Common myeloid progenitor, CD34-positive (primary cell): Measurements from ENCODE around the gene TBPL1.

ENCODE experiments used
- CTCF ChIA-PET: fragments of 350-600 bp; sonication (Branson Sonifier 250); formaldehyde crosslinking; loops from one replicate; lab custom pipeline; 2021; ENCODE audit warnings: antibody characterized with exemption; lab: Charles Lee
- POLR2A ChIA-PET: fragments of 350-600 bp; sonication (Branson Sonifier 250); formaldehyde crosslinking; loops from one replicate; lab custom pipeline; 2021; ENCODE audit warnings: antibody characterized with exemption; lab: Charles Lee
- DNase-seq, 3 donors: peaks; one replicate each; pipeline versions ENCODE4 v3.0.0 to v3.0.0-alpha.2; 2013
- H3K27ac ChIP-seq, 2 experiments: 1 replicate in 1 of 2; 2 replicates in 1 of 2; pipeline ENCODE4 v1.7.0; 2013; ENCODE audit warnings: inconsistent platforms in 2 of 2, low read length in 2 of 2, mild to moderate bottlenecking in 2 of 2, low read depth in 1 of 2, moderate library complexity in 1 of 2; ENCODE audit not compliant: severe bottlenecking in 2 of 2, insufficient read depth in 1 of 2, poor library complexity in 1 of 2
- H3K27me3 ChIP-seq, 5 experiments: replicated peaks in 2 of 5; 1 replicate in 3 of 5; 2 replicates in 2 of 5; pipeline versions ENCODE4 v1.6.1 to v1.7.0; 2013; ENCODE audit warnings: low read length in 4 of 5, mild to moderate bottlenecking in 2 of 5, moderate library complexity in 2 of 5, inconsistent platforms in 1 of 5; ENCODE audit not compliant: insufficient read depth in 5 of 5, control insufficient read depth in 4 of 5
- H3K36me3 ChIP-seq, 4 experiments: 1 replicate in 2 of 4; 2 replicates in 2 of 4; pipeline versions ENCODE4 v1.6.1 to v1.7.0; 2013; ENCODE audit warnings: low read length in 3 of 4, control low read depth in 1 of 4, mild to moderate bottlenecking in 1 of 4; ENCODE audit not compliant: control insufficient read depth in 4 of 4, insufficient read depth in 4 of 4
- H3K4me1 ChIP-seq, 4 experiments: 1 replicate in 3 of 4; 2 replicates in 1 of 4; pipeline versions ENCODE4 v1.6.1 to v1.7.1; 2013; ENCODE audit warnings: low read length in 3 of 4, mild to moderate bottlenecking in 3 of 4, control low read depth in 1 of 4, inconsistent platforms in 1 of 4, moderate library complexity in 1 of 4; ENCODE audit not compliant: control insufficient read depth in 4 of 4, insufficient read depth in 4 of 4; ENCODE audit errors: control extremely low read depth in 1 of 4
- H3K4me3 ChIP-seq, 7 experiments: 1 replicate in 4 of 7; 2 replicates in 3 of 7; pipeline versions ENCODE4 v1.5.1 to v1.7.0; 2013; ENCODE audit warnings: mild to moderate bottlenecking in 7 of 7, low read length in 6 of 7, moderate library complexity in 6 of 7, inconsistent platforms in 2 of 7, low read depth in 2 of 7, control low read depth in 1 of 7; ENCODE audit not compliant: insufficient read depth in 4 of 7, control insufficient read depth in 1 of 7; ENCODE audit errors: extremely low read depth in 1 of 7
- H3K9me3 ChIP-seq, 5 experiments: 1 replicate in 4 of 5; 2 replicates in 1 of 5; pipeline versions ENCODE4 v1.6.1 to v1.7.1; 2013; ENCODE audit warnings: low read length in 4 of 5, mild to moderate bottlenecking in 2 of 5, inconsistent platforms in 1 of 5, low read depth in 1 of 5, moderate library complexity in 1 of 5; ENCODE audit not compliant: control insufficient read depth in 4 of 5, insufficient read depth in 2 of 5; ENCODE audit errors: control extremely low read depth in 1 of 5
- WGBS: methylation state at CpG from one replicate; pipeline ENCODE4 v1.1.5; 2013; ENCODE audit not compliant: insufficient coverage; 5-methylcytosine and 5-hydroxymethylcytosine counted together

Gene TBPL1

GRCh38 chr6:133957227-133957626 is 4.2 kb downstream of the TBPL1 start:
- ChIA-PET CTCF (interaction anchor here (1.1 to 2.0 kb wide), 3 partner anchors 16 to 104 kb away, joined by 4 to 11 read pairs (median 5); no protein-coding TSS in a partner anchor), POLR2A (no interaction called here)
- Histone ChIP-seq H3K36me3 (no peaks in the 10 kb centered on the region), H3K9me3 (no peaks in the 10 kb centered on the region), H3K4me1 (peaks cover 13 to 33% (median 21%) of the 10 kb centered on the region in 4 experiments), H3K4me3 (no peak overlapping the region), H3K27me3 (no peaks in the 10 kb centered on the region), H3K27ac (peak overlapping the region in 1 of 2 experiments; percentile 78)
- no peak for DNase-seq
- WGBS: 96% methylated on average over 3 of the region's 4 CpGs

GRCh38 chr6:133957780-133958242 is 4.8 kb downstream of the TBPL1 start:
- Histone ChIP-seq H3K27me3 (no peaks in the 10 kb centered on the region), H3K9me3 (no peaks in the 10 kb centered on the region), H3K4me3 (no peak overlapping the region), H3K27ac (peak overlapping the region in 1 of 2 experiments; percentile 78), H3K4me1 (peaks cover 13 to 30% (median 19%) of the 10 kb centered on the region in 4 experiments), H3K36me3 (no peaks in the 10 kb centered on the region)
- ChIA-PET CTCF (interaction anchor here (0.8 to 2.0 kb wide), 8 partner anchors 12 to 104 kb away, joined by 3 to 11 read pairs (median 4); no protein-coding TSS in a partner anchor), POLR2A (interaction anchor here (0.7 kb wide), 1 partner anchor 9 kb away, joined by 3 read pairs; no protein-coding TSS in a partner anchor)
- WGBS: 58% methylated on average over 2 of the region's 2 CpGs
- DNase-seq: peak; percentile 18 to 70 (median 56)

GRCh38 chr6:133958791-133959190 is 5.8 kb downstream of the TBPL1 start:
- peaks cover 10 to 30% (median 16%) of the 10 kb centered on the region in 4 experiments for H3K4me1 ChIP-seq
- H3K9me3 ChIP-seq: no peaks in the 10 kb centered on the region
- DNase-seq: peak in 1 of 3 donors; percentile 29
- H3K27me3 ChIP-seq: no peaks in the 10 kb centered on the region
- H3K36me3 ChIP-seq: no peaks in the 10 kb centered on the region
- peak overlapping the region in 1 of 7 experiments; percentile 12 for H3K4me3 ChIP-seq
- WGBS: 91% methylated on average over 3 of the region's 3 CpGs
- ChIA-PET CTCF (interaction anchor here (0.8 to 2.0 kb wide), 8 partner anchors 8 to 43 kb away, joined by 3 to 11 read pairs (median 3); no protein-coding TSS in a partner anchor), POLR2A (no interaction called here)
- peak overlapping the region; percentile 17 to 78 for H3K27ac ChIP-seq

GRCh38 chr6:133959667-133960368 is 6.8 kb downstream of the TBPL1 start:
- no peak overlapping the region for H3K4me3 ChIP-seq
- H3K27me3 ChIP-seq: no peaks in the 10 kb centered on the region
- ChIA-PET POLR2A (no interaction called here), CTCF (interaction anchor here (1.2 to 1.4 kb wide), 2 partner anchors 13 to 102 kb away, joined by 3 to 9 read pairs; no protein-coding TSS in a partner anchor)
- H3K4me1 ChIP-seq: peaks cover 5 to 20% (median 10%) of the 10 kb centered on the region in 4 experiments
- WGBS: 100% methylated on average over 3 of the region's 4 CpGs
- no peak overlapping the region for H3K27ac ChIP-seq
- H3K9me3 ChIP-seq: no peaks in the 10 kb centered on the region
- no peak for DNase-seq
- H3K36me3 ChIP-seq: no peaks in the 10 kb centered on the region

- DNase-seq: no peak
- POLR2A ChIA-PET: no interaction called here
- Histone ChIP-seq H3K36me3 (no peaks in the 10 kb centered on the region), H3K9me3 (no peaks in the 10 kb centered on the region), H3K27me3 (no peaks in the 10 kb centered on the region), H3K27ac (no peak overlapping the region), H3K4me1 (peaks cover 5 to 16% (median 10%) of the 10 kb centered on the region in 4 experiments), H3K4me3 (no peak overlapping the region)
- CTCF ChIA-PET: interaction anchor here (1.1 to 1.3 kb wide), 3 partner anchors 11 to 107 kb away, joined by 3 to 5 read pairs (median 3); no protein-coding TSS in a partner anchor
- WGBS: 100% methylated on average over 7 of the region's 7 CpGs
These were observed 8.8 kb downstream of the TBPL1 start for GRCh38 chr6:133961831-133962230.

- ChIA-PET CTCF (interaction anchor here (1.6 to 5.4 kb wide), 2 partner anchors 9 to 99 kb away, joined by 11 to 39 read pairs; no protein-coding TSS in a partner anchor), POLR2A (interaction anchor here (0.6 kb wide), 1 partner anchor 37 kb away, joined by 3 read pairs; no protein-coding TSS in a partner anchor)
- Histone ChIP-seq H3K36me3 (no peaks in the 10 kb centered on the region), H3K4me1 (peaks cover 0 to 2% (median 2%) of the 10 kb centered on the region in 4 experiments), H3K9me3 (no peaks in the 10 kb centered on the region), H3K27me3 (no peaks in the 10 kb centered on the region), H3K27ac (no peak overlapping the region), H3K4me3 (no peak overlapping the region)
- DNase-seq: no peak
- 100% methylated on average over 1 of the region's 1 CpG for WGBS
These were observed 11.0 kb downstream of the TBPL1 start for GRCh38 chr6:133964052-133964451.
